ENCODE measurements around the gene RPS21.

Gene RPS21

GRCh38 chr20:62381842-62382241 lies 5.1 kb upstream of the RPS21 start:
- DNase-seq: no peak

GRCh38 chr20:62382306-62383198 lies 4.4 kb upstream of the RPS21 start:
- peak; percentile 64 for DNase-seq

GRCh38 chr20:62387219-62387913 lies 463 bp downstream of the RPS21 start:
- no peak for DNase-seq

GRCh38 chr20:62387933-62388635 lies 1.2 kb downstream of the RPS21 start:
- no peak for DNase-seq

- no peak for DNase-seq
Observed at GRCh38 chr20:62388839-62389600, 2.1 kb downstream of the RPS21 start.

- no peak for DNase-seq
Observed at GRCh38 chr20:62389601-62390087, 2.7 kb downstream of the RPS21 start.

- DNase-seq: no peak
Observed at GRCh38 chr20:62390317-62391164, 3.6 kb downstream of the RPS21 start.

GRCh38 chr20:62391165-62392076 lies 4.5 kb downstream of the RPS21 start:
- DNase-seq: no peak

- no peak for DNase-seq
Observed at GRCh38 chr20:62392077-62392418, 5.1 kb downstream of the RPS21 start.

- DNase-seq: no peak
Observed at GRCh38 chr20:62392621-62393334, 5.9 kb downstream of the RPS21 start.

- no peak for DNase-seq
Observed at GRCh38 chr20:62393335-62393665, 6.4 kb downstream of the RPS21 start.

GRCh38 chr20:62393830-62394229 lies 6.9 kb downstream of the RPS21 start:
- no peak for DNase-seq

GRCh38 chr20:62394248-62395245 lies 7.6 kb downstream of the RPS21 start:
- DNase-seq: no peak

- DNase-seq: no peak
Observed at GRCh38 chr20:62395311-62396242, 8.7 kb downstream of the RPS21 start.

GRCh38 chr20:62396367-62397239 lies 9.7 kb downstream of the RPS21 start:
- no peak for DNase-seq

- DNase-seq: no peak
Observed at GRCh38 chr20:62398120-62398821, 11.4 kb downstream of the RPS21 start.
